ENCODE results near the gene TOM1.
"Not testable (repeated sequence)": the region's sequence is repeated elsewhere in the genome, so short reads cannot be mapped to it uniquely, and the experiment has no call there.

TOM1 gene

GRCh38 chr22:35348026-35348590 is 48.4 kb downstream of the TOM1 start:
- DNase-seq, result no peak

- no peak for DNase-seq
Observed at GRCh38 chr22:35348703-35349102, 49.0 kb downstream of the TOM1 start.

GRCh38 chr22:35349368-35349703 is 49.6 kb downstream of the TOM1 start:
- no peak for DNase-seq

GRCh38 chr22:35349704-35350538 is 50.2 kb downstream of the TOM1 start:
- DNase-seq, result no peak

- peak; percentile 80 to 81 for DNase-seq
Observed at GRCh38 chr22:35350539-35351503, 51.1 kb downstream of the TOM1 start.

GRCh38 chr22:35352214-35353111 is 52.8 kb downstream of the TOM1 start:
- DNase-seq, result peak; percentile 44 to 50

GRCh38 chr22:35353318-35353717 is 53.6 kb downstream of the TOM1 start:
- no peak for DNase-seq

- no peak for DNase-seq
Observed at GRCh38 chr22:35354068-35354467, 54.4 kb downstream of the TOM1 start.

- no peak for DNase-seq
Observed at GRCh38 chr22:35357883-35358621, 58.4 kb downstream of the TOM1 start.

GRCh38 chr22:35359380-35360065 is 59.8 kb downstream of the TOM1 start:
- no peak for DNase-seq

GRCh38 chr22:35361001-35361558 is 61.4 kb downstream of the TOM1 start:
- no peak for DNase-seq

GRCh38 chr22:35363566-35364086 is 63.9 kb downstream of the TOM1 start:
- no peak for DNase-seq

GRCh38 chr22:35364230-35364629 is 64.5 kb downstream of the TOM1 start:
- DNase-seq, result not testable (repeated sequence)

GRCh38 chr22:35367331-35367886 is 67.7 kb downstream of the TOM1 start:
- DNase-seq, result no peak

- DNase-seq, result no peak
Observed at GRCh38 chr22:35368386-35368785, 68.7 kb downstream of the TOM1 start.

- DNase-seq, result no peak
Observed at GRCh38 chr22:35369996-35370395, 70.3 kb downstream of the TOM1 start.

GRCh38 chr22:35373781-35374180 is 74.1 kb downstream of the TOM1 start:
- DNase-seq, result no peak

- no peak for DNase-seq
Observed at GRCh38 chr22:35375031-35375430, 75.3 kb downstream of the TOM1 start.

- DNase-seq, result no peak
Observed at GRCh38 chr22:35375526-35375925, 75.8 kb downstream of the TOM1 start.

Measured in stimulated activated CD4-positive, alpha-beta T cell treated with anti-CD3 and anti-CD28 coated beads, Interleukin-4, amount 100 ng/mL, for 4 hours (primary cell).